Stimulated activated CD4-positive, alpha-beta T cell treated with anti-CD3 and anti-CD28 coated beads, Interleukin-12 subunit alpha, Interleukin-12 subunit beta, amount 100 ng/mL, for 4 hours (primary cell): Measurements from ENCODE around the gene COMMD7.

Experiments
- DNase-seq: peaks from one replicate; pipeline ENCODE4 v3.0.0-alpha.2; 2020

COMMD7 gene

GRCh38 chr20:32675223-32675975 lies 67.9 kb downstream of the COMMD7 start:
- no peak for DNase-seq

DNA sequence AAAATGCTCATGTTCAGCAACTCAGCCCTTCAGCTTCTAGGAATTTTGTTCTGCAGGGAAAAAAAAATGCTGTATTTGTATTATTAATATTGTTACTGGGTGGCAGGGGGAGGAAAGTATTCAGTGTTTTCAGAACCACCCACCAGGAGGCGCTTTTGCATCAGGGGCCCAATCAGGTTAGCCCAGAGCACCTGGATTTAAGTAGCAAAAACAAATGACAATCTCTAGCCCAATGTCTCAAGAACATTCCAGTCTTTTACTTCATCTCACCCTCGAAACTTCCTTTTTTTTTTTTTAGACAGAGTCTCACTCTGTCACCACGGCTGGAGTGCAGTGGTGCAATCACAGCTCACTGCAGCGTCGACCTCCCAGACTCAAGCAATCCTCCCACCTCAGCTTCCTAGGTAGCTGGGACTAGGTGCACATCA lies 68.9 kb downstream of the COMMD7 start:
- DNase-seq: peak; percentile 67

DNA sequence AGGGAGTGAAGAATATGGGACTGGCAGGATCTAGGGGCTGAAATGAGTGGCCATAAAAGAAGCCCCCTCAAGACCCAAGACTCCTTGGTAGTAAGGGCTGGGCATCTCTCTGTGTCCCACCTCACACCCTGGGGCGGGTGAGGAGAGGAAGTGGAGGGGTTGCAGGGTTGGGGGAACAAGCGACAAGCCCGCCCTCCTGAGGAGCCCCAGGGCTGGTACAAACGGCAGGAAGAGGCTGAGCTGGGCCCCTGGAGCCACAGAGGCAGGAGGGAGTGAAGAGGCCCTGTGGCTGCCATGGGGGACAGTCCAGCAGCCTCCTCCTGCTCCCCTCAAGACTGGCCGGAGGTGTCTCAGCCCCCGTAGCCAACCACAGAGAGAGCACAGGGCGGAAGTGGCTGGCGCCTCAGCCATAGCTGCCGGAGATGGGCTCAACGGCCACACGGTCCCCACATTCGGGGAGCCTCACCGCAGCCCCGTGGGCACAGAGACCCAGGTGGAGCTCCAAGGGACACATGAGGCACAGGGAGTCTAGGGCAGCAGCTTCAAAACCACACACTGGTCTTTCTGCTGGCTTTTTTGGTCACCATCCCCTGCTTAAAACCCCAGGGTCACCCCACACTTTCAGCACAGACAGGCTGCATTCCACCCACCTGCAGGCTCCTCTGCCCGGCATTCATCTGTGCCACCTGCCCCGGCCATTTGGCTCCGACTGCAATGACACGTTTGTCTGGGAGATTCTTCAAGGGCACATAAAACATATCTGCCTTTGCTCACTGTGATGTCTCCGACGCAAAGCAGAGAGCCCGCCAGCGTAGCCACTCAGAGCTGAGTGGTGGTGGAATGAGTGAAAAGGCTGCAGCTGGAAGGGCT lies 70.0 kb downstream of the COMMD7 start:
- no peak for DNase-seq

- no peak for DNase-seq
These were observed 70.8 kb downstream of the COMMD7 start for GRCh38 chr20:32672394-32672981.

GRCh38 chr20:32670773-32671455 lies 72.4 kb downstream of the COMMD7 start:
- no peak for DNase-seq

GRCh38 chr20:32667027-32667426 lies 76.2 kb downstream of the COMMD7 start:
- DNase-seq: no peak

GRCh38 chr20:32664678-32665159 lies 78.5 kb downstream of the COMMD7 start:
- DNase-seq: no peak

DNA sequence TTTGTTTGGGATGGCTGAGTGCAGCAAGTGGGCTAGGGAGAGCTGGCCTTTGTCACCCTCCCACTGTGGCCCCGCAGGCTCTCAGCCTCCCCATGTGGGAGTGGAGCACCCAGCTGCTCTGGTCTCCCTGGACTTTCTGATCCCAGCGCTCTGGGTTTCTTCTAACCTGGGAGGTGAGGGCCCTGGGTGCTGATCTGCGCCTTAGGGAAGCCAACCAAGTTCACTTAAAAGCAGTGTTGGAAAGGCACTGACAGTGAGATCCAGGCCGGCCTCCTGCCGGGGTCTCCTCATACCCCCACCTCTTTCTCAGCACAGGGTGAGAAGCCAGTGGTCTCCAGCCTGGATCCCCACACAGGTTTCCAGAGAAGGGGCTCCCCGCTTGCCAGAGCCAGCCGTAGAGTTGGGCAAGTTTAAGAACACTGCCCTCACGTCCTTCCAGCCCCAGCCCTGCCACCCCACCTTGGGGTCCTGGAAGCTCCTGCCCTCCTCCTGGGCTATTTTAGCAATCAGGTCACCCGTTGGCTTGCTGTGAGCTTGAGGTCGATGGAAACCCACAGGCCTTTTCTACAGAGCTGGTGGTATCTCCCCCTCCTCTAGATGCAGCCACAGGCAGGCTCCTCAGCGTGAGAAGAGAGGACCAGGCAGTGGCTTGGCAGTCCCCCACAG lies 79.1 kb downstream of the COMMD7 start:
- DNase-seq: no peak

DNA sequence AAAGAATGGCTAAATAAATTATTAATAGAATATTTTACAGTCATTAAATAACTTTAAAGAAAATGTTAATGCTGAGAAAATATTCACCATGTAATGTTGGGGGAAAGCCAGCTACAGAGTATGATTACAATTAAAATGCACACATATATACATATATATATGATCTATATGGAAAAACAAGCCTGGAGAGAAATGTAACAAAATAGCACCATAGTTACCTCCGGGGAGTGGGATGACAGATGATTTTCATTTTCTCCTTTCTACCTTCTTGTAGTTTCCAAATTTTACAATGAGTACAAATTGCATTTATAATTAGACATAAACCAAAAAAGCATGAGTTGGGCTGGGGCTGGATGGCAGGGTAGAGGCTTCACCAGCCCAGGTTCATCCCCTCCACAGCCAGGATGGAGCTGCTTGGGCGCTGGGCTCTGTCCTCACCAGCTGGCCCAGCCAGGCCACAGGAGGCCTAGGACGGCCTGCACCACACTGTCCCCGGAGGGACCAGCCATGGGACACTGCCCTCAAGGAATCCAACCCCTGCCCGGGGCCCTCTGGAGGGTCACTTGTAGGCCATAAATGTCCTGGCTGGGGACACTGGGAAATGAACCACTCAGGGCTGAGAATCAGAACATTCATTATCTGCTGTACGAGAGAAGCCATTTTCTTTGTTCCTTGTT lies 79.8 kb downstream of the COMMD7 start:
- no peak for DNase-seq

GRCh38 chr20:32661820-32662528 lies 81.3 kb downstream of the COMMD7 start:
- no peak for DNase-seq

DNA sequence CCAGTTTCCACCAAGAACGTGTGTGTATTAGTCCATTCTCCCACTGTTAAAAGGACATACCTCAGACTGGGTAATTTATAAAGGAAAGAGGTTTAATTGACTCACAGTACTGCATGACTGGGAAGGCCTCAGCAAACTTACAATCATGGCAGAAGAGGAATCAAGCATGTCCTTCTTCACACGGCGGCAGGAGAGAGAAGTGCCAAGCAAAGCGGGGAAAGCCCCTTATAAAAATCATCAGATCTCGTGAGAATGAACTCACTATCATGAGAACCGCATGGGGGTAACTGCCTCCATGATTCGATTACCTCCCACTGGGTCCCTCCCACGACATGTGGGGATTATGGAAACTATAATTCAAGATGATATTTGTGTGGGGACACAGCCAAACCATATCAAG lies 82.6 kb downstream of the COMMD7 start:
- DNase-seq: no peak

GRCh38 chr20:32656827-32657226 lies 86.4 kb downstream of the COMMD7 start:
- DNase-seq: no peak

GRCh38 chr20:32655903-32656512 lies 87.3 kb downstream of the COMMD7 start:
- no peak for DNase-seq

DNA sequence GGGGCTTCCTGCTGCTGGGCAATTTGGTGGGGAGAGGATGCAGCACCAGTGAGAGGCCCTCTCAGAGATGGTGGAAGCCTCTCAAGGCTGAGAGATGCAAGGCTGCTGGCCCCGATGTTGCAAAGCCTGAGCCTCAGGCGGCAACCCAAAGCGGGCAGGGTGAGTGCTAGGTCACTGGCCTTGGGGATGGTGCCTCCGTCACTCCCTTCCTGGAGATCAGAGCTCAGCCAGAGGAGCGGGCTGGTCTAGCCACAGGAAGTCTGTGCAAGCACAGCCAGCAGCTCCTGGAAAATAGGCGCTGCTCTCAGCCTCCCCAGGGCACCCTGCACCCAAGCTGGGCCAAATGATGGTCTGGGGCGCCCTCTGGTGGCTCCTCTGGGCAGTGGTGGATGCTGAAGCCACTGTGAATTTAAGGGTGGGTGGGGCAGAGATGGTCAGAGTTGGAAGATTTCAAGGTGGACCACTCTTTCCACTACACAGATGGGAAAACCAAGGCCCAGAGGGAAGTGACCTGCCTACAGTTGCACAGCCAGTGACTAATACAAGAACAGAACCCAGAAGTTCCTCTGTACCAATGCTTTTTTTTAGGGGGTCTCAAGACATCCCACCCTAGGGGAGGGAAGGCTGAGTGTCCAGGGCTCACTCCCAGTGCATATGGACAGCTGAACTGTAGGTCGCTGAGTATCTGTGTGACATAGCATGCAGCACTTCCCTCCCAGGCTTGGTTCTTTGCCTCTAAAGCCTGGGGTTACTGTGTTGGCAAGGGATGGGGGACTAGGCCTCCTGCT lies 90.3 kb downstream of the COMMD7 start:
- peak; percentile 87 for DNase-seq
